Neural crest cell (in vitro differentiated cells): Measurements from ENCODE around the gene SH3GL2. TPM values are rescaled to one million over a fixed set of nuclear protein-coding genes. Genes with fewer than 3 reads are reported as not detected.

Experiments
- DNase-seq: peaks from one replicate; pipeline ENCODE4 v3.0.0; 2021; ENCODE audit warnings: low read depth, mixed read lengths, low spot score
- H3K27ac Mint-ChIP-seq: one replicate; pipeline ENCODE4 v1.8.0; 2021; ENCODE audit warnings: mild to moderate bottlenecking, mixed read lengths; ENCODE audit not compliant: unreplicated experiment
- H3K27me3 Mint-ChIP-seq: 2 replicates; pipeline ENCODE4 v1.8.0; 2021; ENCODE audit warnings: low read depth, mild to moderate bottlenecking, mixed read lengths
- H3K36me3 Mint-ChIP-seq: 2 replicates; pipeline ENCODE4 v1.8.0; 2021; ENCODE audit warnings: low read depth, mild to moderate bottlenecking, mixed read lengths
- H3K4me1 Mint-ChIP-seq: 2 replicates; pipeline ENCODE4 v1.8.0; 2021; ENCODE audit warnings: mixed read lengths
- H3K4me3 Mint-ChIP-seq: one replicate; pipeline ENCODE4 v1.8.0; 2021; ENCODE audit warnings: mild to moderate bottlenecking, mixed read lengths
- H3K9me3 Mint-ChIP-seq: 2 replicates; pipeline ENCODE4 v1.8.0; 2021; ENCODE audit warnings: mixed read lengths
- CTCF ChIP-seq: fragments of 200-600 bp; sonication (generic); conservative IDR thresholded peaks from 2 replicates; pipeline ENCODE4 v1.5.0; 2021; ENCODE audit warnings: antibody characterized with exemption, mild to moderate bottlenecking
- total RNA-seq: library from RNA; stranded (reverse); gene quantifications from 2 replicates; pipeline ENCODE4 v1.2.1, GENCODE V29; 2021

The SH3GL2 gene
- total RNA-seq, 1 donor from 2014 or later = 0.89 TPM

- Mint-ChIP-seq H3K4me1 (no peaks in the 10 kb centered on the region), H3K4me3 (no peak overlapping the region), H3K9me3 (peaks cover 17% of the 10 kb centered on the region), H3K27ac (no peak overlapping the region), H3K27me3 (no peaks in the 10 kb centered on the region), H3K36me3 (peaks cover 12% of the 10 kb centered on the region)
- TF ChIP-seq CTCF = no peak
- DNase-seq = no peak
Measured at GRCh38 chr9:17725399-17726010, 146.6 kb downstream of the SH3GL2 start.

- Mint-ChIP-seq H3K27me3 (no peaks in the 10 kb centered on the region), H3K36me3 (peaks cover 12% of the 10 kb centered on the region), H3K27ac (no peak overlapping the region), H3K9me3 (peaks cover 17% of the 10 kb centered on the region), H3K4me1 (no peaks in the 10 kb centered on the region), H3K4me3 (no peak overlapping the region)
- no peak for DNase-seq
- TF ChIP-seq CTCF = no peak
Measured at GRCh38 chr9:17726298-17726697, 147.4 kb downstream of the SH3GL2 start.

GRCh38 chr9:17730899-17731298 is 152.0 kb downstream of the SH3GL2 start:
- peaks cover 6% of the 10 kb centered on the region for H3K36me3 Mint-ChIP-seq
- H3K27me3 Mint-ChIP-seq = peaks cover 6% of the 10 kb centered on the region
- no peaks in the 10 kb centered on the region for H3K4me1 Mint-ChIP-seq
- H3K27ac Mint-ChIP-seq = no peak overlapping the region
- no peak overlapping the region for H3K4me3 Mint-ChIP-seq
- TF ChIP-seq CTCF = no peak
- DNase-seq = no peak
- peaks cover 6% of the 10 kb centered on the region for H3K9me3 Mint-ChIP-seq

- Mint-ChIP-seq H3K27me3 (peaks cover 6% of the 10 kb centered on the region), H3K9me3 (peaks cover 6% of the 10 kb centered on the region), H3K36me3 (peaks cover 6% of the 10 kb centered on the region), H3K27ac (no peak overlapping the region), H3K4me3 (no peak overlapping the region), H3K4me1 (no peaks in the 10 kb centered on the region)
- DNase-seq = no peak
- TF ChIP-seq CTCF = no peak
Measured at GRCh38 chr9:17731308-17731707, 152.4 kb downstream of the SH3GL2 start.

- Mint-ChIP-seq H3K36me3 (peaks cover 2% of the 10 kb centered on the region), H3K4me3 (no peak overlapping the region), H3K27me3 (peaks cover 16% of the 10 kb centered on the region), H3K27ac (no peak overlapping the region), H3K4me1 (no peaks in the 10 kb centered on the region), H3K9me3 (peaks cover 1% of the 10 kb centered on the region)
- no peak for TF ChIP-seq CTCF
- no peak for DNase-seq
Measured at GRCh38 chr9:17734674-17735073, 155.8 kb downstream of the SH3GL2 start.
